HG02970 (cell line): ENCODE data around the gene PGLYRP4.

Source experiments
- ATAC-seq: cut with Tn5 transposase; IDR thresholded peaks from one replicate; pipeline ENCODE4 v1.9.1; 2021; ENCODE audit warnings: mild to moderate bottlenecking, moderate library complexity, moderate number of reproducible peaks; ENCODE audit not compliant: unreplicated experiment, low FRiP score

Gene PGLYRP4

GRCh38 chr1:153380711-153381110 lies 32.1 kb upstream of the PGLYRP4 start:
- ATAC-seq, result no peak

- no peak for ATAC-seq
Measured at GRCh38 chr1:153379591-153379990, 30.9 kb upstream of the PGLYRP4 start.

- ATAC-seq, result no peak
Measured at GRCh38 chr1:153375511-153375910, 26.9 kb upstream of the PGLYRP4 start, which contains the start of gene S100A12. Gene S100A12 (minus strand): TSS chr1:153375621. CDS start chr1:153374592, 1,029 bp downstream.

- ATAC-seq, result no peak
Measured at GRCh38 chr1:153374071-153374470, 25.4 kb upstream of the PGLYRP4 start.

- ATAC-seq, result no peak
Measured at GRCh38 chr1:153372571-153372970, 23.9 kb upstream of the PGLYRP4 start.

- no peak for ATAC-seq
Measured at GRCh38 chr1:153371231-153371630, 22.6 kb upstream of the PGLYRP4 start.

GRCh38 chr1:153370146-153370545 lies 21.5 kb upstream of the PGLYRP4 start:
- ATAC-seq, result no peak

- no peak for ATAC-seq
Measured at GRCh38 chr1:153368495-153368894, 19.9 kb upstream of the PGLYRP4 start.

GRCh38 chr1:153367090-153367489 lies 18.4 kb upstream of the PGLYRP4 start:
- ATAC-seq, result no peak

- ATAC-seq, result no peak
Measured at GRCh38 chr1:153366261-153366660, 17.6 kb upstream of the PGLYRP4 start.

GRCh38 chr1:153365696-153366095 lies 17.1 kb upstream of the PGLYRP4 start:
- no peak for ATAC-seq

- no peak for ATAC-seq
Measured at GRCh38 chr1:153364766-153365666, 16.4 kb upstream of the PGLYRP4 start.

GRCh38 chr1:153364156-153364555 lies 15.5 kb upstream of the PGLYRP4 start:
- ATAC-seq, result no peak

- no peak for ATAC-seq
Measured at GRCh38 chr1:153363641-153364040, 15.0 kb upstream of the PGLYRP4 start.

- no peak for ATAC-seq
Measured at GRCh38 chr1:153362187-153362775, 13.6 kb upstream of the PGLYRP4 start.

- no peak for ATAC-seq
Measured at GRCh38 chr1:153361480-153362109, 13.0 kb upstream of the PGLYRP4 start.

- no peak for ATAC-seq
Measured at GRCh38 chr1:153360592-153361479, 12.2 kb upstream of the PGLYRP4 start.

GRCh38 chr1:153360190-153360589 lies 11.5 kb upstream of the PGLYRP4 start:
- ATAC-seq, result no peak

GRCh38 chr1:153359241-153359640 lies 10.6 kb upstream of the PGLYRP4 start:
- no peak for ATAC-seq

- no peak for ATAC-seq
Measured at GRCh38 chr1:153358691-153358975, 10.0 kb upstream of the PGLYRP4 start.
